G401 (cell line): Measurements from ENCODE around the gene STAG1. TPM values are rescaled to one million over a fixed set of nuclear protein-coding genes. Genes with fewer than 3 reads are reported as not detected.
"Not testable (repeated sequence)": the region's sequence is repeated elsewhere in the genome, so short reads cannot be mapped to it uniquely, and the experiment has no call there.

Experiments used
- DNase-seq: peaks from one replicate; pipeline ENCODE4 v3.0.0-alpha.2; 2015; ENCODE audit warnings: low spot score
- in situ Hi-C: cut with HindIII; loops from 2 replicates; pipeline ENCODE4 v1.10.0; 2016; ENCODE audit warnings: low sequenced_read_pairs, mixed read lengths
- total RNA-seq: library from RNA; depleted of rRNA; stranded (reverse); fragments of >200 nt; shearing (Covaris generic); gene quantifications from 2 replicates; pipeline ENCODE4 v1.2.3, GENCODE V29; 2014

The STAG1 gene
- total RNA-seq, 1 experiment from 2014 or later: 22.4 TPM

DNA sequence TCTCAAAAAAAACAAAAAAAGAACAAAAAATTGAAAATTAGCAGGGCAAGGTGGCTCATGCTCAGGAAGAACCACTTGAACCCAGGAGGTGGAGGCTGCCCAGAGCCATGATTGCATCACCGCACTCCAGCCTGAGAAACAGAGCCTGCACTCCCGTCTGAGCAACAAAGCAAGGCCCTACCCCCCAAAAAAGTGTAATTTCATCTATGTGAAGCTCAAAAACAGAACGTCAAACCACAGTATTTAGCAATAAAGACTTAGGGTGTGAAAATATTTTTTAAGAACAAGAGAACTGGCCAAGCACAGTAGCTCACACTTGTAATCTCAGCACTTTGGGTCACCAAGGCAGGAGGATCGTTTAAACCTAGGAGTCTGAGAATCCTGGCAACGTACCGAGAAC lies 38.2 kb downstream of the STAG1 start:
- DNase-seq: no peak
- in situ Hi-C loops: no loop called here

GRCh38 chr3:136712941-136713340 lies 39.2 kb downstream of the STAG1 start:
- in situ Hi-C loops: no loop called here
- no peak for DNase-seq

GRCh38 chr3:136711888-136712287 lies 40.3 kb downstream of the STAG1 start:
- DNase-seq, in situ Hi-C loops: not testable (repeated sequence)

DNA sequence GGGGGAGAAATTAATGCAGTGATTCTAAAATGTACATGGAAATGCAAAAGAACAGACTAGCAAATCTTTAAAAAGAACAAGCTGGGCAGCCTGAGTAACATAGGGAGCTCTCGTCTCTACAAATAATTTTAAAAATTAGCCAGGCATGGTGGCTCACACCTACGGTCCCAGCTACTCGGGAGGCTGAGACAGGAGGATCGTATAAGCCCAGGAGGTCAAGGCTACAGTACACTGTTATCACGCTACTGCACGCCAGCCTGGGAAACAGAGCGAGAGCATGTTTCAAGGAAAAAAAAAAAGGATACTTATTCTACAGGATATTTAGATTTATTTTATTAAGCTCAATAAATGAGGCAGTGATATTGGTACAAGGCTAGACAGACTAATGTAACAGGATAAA lies 40.9 kb downstream of the STAG1 start:
- no peak for DNase-seq
- in situ Hi-C loops: no loop called here

DNA sequence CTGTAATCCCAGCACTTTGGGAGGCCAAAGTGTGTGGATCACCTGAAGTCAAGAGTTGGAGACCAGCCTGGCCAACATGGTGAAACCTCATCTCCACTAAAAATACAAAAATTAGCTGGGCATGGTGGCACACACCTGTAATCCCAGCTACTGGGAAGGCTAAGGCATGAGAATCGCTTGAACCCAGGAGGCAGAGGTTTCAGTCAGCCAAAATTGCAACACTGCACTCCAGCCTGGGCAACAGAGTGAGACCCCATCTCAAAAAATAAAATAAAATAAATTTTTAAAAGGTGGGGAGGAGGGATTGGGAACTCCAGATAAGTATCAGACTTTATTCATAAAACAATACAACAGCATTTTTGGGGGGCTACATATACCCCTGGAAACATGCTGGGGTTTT lies 42.4 kb downstream of the STAG1 start:
- in situ Hi-C loops, DNase-seq: not testable (repeated sequence)

GRCh38 chr3:136708333-136708985 lies 43.7 kb downstream of the STAG1 start:
- DNase-seq: no peak
- in situ Hi-C loops: no loop called here

GRCh38 chr3:136703429-136703828 lies 48.7 kb downstream of the STAG1 start:
- no peak for DNase-seq
- in situ Hi-C loops: no loop called here

- no peak for DNase-seq
- in situ Hi-C loops: no loop called here
Observed at GRCh38 chr3:136699271-136699828, 52.8 kb downstream of the STAG1 start.

- DNase-seq: no peak
- in situ Hi-C loops: no loop called here
Observed at GRCh38 chr3:136698361-136698760, 53.8 kb downstream of the STAG1 start.

DNA sequence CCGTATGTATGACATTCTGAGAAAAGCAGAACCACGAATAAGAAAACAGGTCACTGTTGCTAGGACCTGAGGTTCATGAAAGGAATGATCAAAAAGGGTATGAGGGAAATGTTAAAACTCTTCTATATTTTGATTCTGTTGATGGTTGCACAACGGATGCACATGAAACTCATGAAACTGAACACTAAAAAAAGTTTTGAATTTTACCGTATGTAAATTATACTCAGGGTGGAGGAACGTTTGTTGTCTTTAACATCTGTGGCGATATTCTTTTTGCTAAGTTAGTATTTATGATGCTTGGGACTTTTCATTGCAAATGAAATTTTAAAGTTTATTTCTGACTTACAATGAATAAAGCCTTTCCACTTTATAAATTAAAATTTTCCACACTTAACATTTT lies 55.4 kb downstream of the STAG1 start:
- in situ Hi-C loops: no loop called here

DNA sequence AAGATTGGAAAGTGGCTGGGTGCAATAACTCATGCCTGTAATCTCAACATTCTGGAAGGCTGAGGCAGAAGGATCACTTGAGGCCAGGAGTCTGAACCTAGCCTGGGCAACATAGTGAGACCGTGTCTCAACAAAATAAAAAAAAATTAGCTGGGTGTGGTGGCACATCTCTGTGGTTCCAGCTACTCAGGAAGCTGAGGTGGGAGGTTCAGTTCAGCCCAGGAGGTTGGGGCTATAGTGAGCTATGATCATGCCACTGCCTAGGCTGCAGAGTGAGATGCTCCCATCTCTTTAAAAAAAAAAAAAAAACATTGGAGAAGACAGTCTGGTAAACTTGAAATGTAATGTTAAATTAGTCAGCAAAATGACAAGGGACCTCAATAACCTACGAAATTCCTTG lies 57.9 kb downstream of the STAG1 start:
- in situ Hi-C loops: no loop called here
- no peak for DNase-seq

More for the DNA sequence above, 55.4 kb downstream of the STAG1 start:
- DNase-seq: no peak

DNA sequence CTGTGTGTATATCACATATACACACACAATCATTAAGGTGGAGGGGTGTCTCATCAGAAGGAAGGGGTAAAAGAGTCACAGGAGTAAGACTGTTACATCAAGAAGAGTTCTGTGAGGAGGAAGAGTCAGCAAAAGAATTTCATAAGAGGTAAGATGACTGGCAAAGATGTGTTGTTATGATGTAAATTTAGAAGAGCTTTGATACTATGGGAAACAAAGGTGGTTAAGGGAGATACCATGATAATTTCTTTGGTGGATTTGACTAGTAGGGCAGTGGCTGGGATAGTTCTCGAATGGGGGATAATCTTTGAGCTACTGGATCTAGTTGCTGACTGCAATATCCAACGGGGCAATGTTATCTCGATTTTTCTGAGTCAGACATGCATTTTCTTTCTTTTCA lies 61.6 kb downstream of the STAG1 start:
- in situ Hi-C loops: no loop called here
- DNase-seq: no peak

DNA sequence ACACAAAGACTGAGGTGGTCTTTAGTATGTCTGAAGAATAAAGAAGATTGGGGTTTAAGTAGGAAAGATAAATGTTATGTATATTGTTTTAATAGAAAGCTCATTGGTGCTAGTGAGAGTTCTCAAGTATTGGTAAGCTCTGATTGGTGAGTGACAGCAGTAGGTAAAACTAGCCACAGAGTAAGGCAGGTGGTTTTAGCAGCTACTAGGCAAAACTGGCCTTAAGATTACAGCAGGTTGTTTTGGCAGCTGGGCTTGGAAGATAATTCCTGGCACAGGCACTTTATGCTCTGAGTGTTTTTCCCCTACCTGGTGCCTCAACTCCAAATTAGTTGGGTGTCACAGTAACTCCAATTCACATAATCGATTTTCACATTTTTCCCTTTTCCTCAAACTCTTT lies 66.3 kb downstream of the STAG1 start:
- in situ Hi-C loops: no loop called here
- DNase-seq: no peak

DNA sequence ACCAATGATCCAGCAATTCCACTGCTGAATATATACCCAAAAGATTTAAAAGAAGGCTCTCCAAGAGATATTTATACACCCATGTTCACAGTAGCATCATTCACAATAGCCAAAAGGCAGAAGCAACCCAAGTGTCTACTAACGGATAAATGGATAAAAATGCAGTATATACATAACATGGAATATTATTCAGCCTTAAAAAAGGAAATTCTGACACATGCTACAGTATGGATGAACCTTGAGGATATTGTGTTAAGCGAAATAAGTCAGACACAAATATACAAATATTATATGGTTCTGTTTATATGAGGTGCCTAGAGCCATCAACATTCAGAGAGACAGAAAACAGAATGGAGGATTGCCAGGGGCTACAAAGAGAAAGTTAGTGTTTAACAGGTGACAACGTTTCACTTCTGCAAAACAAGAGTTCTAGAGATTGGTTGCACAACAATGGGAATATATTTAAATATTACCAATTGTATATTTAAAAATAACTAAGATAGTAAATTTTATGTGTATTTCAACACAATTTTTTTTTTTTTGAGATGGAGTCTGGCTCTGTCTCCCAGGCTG lies 69.4 kb downstream of the STAG1 start:
- no peak for DNase-seq
- in situ Hi-C loops: no loop called here

GRCh38 chr3:136678981-136679380 lies 73.2 kb downstream of the STAG1 start:
- no peak for DNase-seq
- in situ Hi-C loops: no loop called here

GRCh38 chr3:136676009-136676408 lies 76.2 kb downstream of the STAG1 start:
- in situ Hi-C loops: no loop called here
- DNase-seq: no peak

DNA sequence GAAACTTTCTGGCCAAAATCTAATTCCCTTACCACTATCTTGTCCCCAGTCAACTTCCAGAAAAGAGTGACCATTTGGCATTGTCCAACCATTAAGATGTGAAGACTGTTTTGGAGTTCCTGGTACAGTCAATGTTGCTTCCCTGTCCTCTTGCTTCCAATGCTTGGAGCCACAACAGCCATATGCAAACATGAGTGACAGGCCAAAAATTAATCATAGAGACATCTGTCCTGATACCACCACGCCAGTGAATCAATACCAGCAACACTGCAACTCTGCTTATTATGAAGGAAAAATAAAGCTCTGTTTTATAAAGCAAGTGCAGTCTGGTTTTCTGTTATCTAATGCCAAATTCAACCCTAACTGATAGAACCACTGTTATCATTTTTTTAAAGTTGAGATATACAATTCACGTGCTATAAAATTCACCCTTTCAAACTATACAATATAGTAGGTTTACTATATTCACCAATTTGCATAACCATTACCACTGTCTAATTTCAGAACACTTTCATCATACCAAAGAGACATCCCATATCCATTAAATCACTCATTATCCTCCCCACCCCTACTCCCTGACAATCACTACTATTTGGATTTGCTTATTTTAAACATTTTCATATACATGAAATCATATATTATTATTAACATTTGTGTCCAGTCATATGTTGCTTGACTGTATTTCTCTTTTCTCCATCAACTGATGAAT lies 76.9 kb downstream of the STAG1 start:
- DNase-seq: no peak
- in situ Hi-C loops: no loop called here

DNA sequence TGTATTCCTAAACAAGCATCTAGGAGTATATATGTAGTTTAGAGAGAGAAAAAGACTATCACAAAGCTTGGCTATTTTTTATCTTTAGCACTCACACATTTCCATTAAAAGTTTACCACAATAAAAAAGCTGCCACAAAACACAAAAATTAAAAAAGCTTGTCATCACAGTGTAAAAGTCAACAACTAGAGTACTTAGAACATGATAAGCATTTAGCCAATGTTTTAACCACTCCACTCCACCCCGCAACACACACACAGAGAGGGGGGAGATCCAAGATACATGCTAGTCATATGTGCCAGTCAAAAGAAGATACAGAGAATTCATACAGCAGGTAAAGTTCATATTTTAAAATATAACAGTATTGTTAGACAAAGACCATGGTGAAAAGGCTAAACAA lies 79.7 kb downstream of the STAG1 start:
- in situ Hi-C loops: no loop called here
- DNase-seq: no peak

DNA sequence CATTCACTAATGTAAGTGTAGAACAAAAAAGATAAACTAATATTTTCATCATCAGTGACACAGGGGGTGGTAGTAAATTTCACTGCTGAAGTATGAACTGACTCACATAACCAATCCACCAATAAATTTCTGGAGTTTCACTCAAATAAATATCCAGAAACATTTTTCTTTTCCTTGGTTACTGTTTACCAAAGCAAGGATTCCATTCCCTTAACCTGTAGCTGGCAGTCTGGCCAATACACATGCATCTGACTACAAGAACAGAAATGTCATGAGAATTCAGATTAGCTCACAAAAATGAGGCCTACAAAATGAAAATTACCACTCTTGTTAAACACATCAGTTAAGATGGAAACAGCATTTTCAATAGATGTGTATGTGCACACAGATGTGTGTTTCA lies 80.3 kb downstream of the STAG1 start:
- in situ Hi-C loops: no loop called here
- no peak for DNase-seq

DNA sequence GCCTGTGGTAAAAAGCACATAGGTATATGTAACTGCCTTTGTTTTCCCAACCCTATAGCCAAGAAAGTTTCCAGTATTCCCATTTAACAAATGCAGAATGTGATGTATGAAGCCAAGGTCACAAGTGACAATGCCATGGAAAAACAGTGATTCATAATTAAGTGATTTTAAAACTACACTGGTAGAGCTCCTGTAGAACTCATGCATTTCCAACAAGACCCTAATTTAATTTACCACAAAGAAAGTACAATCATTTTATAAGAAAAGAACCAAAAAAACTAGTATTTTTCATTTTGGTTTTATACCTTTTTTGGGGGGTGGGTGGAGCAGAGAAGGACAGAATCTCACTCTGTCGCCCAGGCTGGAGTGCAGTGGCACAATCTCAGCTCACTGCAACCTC lies 82.0 kb downstream of the STAG1 start:
- DNase-seq: no peak
- in situ Hi-C loops: no loop called here
